ENCODE results near the gene IFT80.

DNA sequence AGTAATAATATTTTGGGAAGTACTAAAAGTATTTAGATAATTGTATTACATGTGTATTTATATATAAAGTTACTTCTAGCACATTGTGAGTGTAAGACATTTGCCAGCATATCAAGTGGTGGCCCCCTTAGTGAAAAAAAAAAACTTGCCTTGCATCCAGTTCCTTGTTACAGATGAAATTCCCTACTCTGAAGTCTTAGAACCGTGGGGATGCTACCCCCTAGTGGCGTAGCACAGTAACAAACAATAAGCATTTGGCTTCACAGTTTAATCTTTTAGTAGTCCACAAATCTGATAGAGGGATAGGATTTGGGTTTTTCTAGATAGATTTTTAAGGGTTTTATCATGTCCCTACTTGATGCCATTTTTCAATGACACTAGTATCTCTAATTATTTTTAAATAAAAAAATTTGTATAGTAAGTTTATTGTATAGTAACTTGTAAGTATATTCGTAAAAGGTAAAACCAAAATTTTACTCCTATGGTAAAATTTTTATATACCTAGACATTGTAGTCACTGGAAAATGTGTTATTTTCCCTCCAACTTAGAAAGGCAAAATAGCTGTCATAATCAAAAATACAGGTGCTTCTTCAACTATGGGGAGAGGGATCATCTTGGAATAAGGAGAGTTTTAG lies 14.7 kb upstream of the IFT80 start:
- TF ChIP-seq, protein P1, sequence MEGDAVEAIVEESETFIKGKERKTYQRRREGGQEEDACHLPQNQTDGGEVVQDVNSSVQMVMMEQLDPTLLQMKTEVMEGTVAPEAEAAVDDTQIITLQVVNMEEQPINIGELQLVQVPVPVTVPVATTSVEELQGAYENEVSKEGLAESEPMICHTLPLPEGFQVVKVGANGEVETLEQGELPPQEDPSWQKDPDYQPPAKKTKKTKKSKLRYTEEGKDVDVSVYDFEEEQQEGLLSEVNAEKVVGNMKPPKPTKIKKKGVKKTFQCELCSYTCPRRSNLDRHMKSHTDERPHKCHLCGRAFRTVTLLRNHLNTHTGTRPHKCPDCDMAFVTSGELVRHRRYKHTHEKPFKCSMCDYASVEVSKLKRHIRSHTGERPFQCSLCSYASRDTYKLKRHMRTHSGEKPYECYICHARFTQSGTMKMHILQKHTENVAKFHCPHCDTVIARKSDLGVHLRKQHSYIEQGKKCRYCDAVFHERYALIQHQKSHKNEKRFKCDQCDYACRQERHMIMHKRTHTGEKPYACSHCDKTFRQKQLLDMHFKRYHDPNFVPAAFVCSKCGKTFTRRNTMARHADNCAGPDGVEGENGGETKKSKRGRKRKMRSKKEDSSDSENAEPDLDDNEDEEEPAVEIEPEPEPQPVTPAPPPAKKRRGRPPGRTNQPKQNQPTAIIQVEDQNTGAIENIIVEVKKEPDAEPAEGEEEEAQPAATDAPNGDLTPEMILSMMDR (IDR thresholded peaks at IDR 0.05) = peak; percentile 68
- TF ChIP-seq TEAD4 (CRISPR knock-in tag; IDR thresholded peaks at IDR 0.05) (no peak), ZNF121 (CRISPR knock-in tag; IDR thresholded peaks at IDR 0.05) (no peak), KAT7 (CRISPR knock-in tag; IDR thresholded peaks at IDR 0.05; ENCODE audit: borderline replicate concordance) (no peak)
- TF ChIP-seq, protein P2, sequence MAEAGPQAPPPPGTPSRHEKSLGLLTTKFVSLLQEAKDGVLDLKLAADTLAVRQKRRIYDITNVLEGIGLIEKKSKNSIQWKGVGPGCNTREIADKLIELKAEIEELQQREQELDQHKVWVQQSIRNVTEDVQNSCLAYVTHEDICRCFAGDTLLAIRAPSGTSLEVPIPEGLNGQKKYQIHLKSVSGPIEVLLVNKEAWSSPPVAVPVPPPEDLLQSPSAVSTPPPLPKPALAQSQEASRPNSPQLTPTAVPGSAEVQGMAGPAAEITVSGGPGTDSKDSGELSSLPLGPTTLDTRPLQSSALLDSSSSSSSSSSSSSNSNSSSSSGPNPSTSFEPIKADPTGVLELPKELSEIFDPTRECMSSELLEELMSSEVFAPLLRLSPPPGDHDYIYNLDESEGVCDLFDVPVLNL (CRISPR knock-in tag; IDR thresholded peaks at IDR 0.05; ENCODE audit: borderline replicate concordance, low read depth) = no peak

Data from WTC11 (cell line).